HG03469 (cell line): ENCODE data around the gene ULK4.
"Not testable (repeated sequence)": the region's sequence is repeated elsewhere in the genome, so short reads cannot be mapped to it uniquely, and the experiment has no call there.

Source experiments
- ATAC-seq: cut with Tn5 transposase; IDR thresholded peaks from one replicate; pipeline ENCODE4 v1.9.1; 2021; ENCODE audit warnings: mild to moderate bottlenecking, moderate library complexity, moderate number of reproducible peaks; ENCODE audit not compliant: unreplicated experiment

Gene ULK4

DNA sequence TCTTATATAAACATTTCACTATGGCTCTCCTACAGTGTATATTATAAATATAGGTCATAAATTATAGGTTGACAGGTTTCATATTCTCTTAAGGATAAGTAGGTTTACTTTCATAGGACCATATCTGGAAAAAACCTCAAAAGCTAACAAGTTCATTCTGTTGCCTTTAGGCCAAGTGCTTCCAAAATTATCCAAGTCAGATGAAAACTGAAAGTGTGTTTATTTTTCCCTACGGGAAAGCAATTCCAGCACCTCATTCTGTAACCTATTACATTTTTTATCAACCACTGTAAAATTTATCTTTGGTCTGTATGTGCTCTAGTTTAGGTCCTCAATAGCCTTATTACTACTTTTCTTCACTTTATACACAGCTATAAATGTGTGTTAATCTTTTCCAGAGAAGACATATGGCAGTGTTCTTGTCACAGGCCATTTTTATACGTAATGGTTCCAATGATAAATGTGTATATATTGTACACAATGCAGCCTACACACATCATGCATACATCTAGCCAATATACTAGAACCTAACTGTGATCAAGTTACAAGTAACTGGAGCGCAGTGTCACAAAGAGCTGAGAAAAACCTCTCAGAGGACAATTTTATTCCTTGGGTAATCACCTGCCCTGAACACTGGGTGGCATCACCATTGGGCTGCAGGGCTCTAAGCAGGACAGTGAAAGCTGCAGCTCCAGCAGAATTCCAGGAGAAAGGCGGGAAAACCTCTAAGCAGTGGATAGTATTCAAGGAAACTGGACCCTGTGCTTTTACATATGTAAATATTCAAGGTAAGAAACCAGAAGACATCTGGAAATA, 511.3 kb downstream of the ULK4 start:
- no peak for ATAC-seq

DNA sequence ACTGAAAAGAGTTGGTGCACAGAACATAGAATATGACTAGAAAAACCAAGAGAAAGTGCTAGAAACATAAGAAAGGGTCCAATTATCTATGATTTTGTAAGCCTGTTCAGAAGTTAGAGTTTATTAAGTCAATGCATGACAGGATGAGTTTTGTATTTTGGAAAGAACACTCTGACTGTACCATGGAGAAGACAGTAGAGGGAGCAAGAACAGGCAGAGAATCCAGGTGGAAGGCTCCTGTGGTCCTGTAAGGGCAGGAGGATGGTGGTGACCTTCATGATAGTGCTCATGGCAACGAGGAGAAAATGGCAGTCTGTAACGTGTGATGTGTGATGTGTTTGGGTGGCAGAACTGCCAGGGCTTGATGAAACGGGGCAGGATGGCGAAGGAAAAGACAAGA, 513.5 kb downstream of the ULK4 start:
- no peak for ATAC-seq

DNA sequence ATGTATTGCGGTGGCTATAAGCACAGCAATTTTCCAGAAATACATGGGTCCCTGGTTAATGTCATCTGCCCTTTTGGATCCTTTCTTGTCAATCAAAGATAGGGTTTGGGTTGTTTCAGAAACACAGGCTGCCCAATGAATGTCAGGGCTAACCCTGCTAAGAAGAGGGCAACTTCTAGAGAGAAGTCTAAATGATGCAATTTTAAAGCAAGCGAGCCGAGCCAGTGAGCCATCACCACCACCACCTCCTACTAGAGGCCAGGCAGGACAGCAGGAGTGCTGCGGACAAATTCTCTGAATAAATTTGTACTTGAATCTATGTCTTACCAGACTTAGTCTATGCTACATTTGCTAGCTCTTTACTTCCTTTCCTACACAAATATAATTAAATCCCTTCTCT, 514.2 kb downstream of the ULK4 start:
- no peak for ATAC-seq

GRCh38 chr3:41446316-41446715, 515.6 kb downstream of the ULK4 start:
- ATAC-seq = not testable (repeated sequence)

GRCh38 chr3:41441568-41441967, 520.3 kb downstream of the ULK4 start:
- ATAC-seq = no peak

DNA sequence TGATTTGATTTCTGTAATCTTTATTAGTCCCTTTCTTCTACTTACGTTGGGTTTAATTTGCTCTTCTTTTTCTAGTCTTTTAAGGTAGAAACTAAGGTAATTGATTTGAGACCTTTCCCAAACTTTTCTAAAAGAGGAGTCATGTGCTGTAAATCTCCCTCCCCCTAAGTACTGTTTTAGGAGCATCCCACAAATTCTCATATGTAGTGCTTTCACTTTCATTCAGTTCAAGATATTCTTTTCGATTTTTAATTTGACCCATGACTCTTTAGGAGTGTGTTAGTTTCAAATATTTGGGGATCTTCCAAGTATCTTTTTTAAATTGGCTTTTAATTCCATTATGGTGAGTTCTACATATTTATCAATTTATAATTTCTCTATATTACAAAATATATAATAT, 520.8 kb downstream of the ULK4 start:
- ATAC-seq = no peak

GRCh38 chr3:41436983-41437382, 524.9 kb downstream of the ULK4 start:
- ATAC-seq = no peak

DNA sequence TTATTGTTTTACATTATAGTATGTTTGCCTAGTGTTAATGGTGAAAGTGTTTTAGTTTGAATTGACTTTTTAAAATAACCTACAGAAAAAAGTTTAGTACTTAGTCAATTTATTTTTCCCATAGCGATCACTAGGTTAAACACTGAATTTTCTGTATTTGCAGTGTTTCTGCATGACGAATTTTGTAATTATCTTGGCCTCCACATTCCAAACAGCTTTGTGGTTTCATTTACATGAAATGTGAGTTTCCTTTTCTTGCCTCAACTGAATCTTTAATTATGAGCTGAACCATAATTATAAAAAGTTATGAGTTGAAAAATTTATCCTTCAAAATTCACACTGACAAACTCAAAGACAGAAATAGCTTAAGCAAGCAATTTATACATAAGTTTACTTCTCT, 527.1 kb downstream of the ULK4 start:
- no peak for ATAC-seq

GRCh38 chr3:41431386-41431785, 530.5 kb downstream of the ULK4 start:
- no peak for ATAC-seq

DNA sequence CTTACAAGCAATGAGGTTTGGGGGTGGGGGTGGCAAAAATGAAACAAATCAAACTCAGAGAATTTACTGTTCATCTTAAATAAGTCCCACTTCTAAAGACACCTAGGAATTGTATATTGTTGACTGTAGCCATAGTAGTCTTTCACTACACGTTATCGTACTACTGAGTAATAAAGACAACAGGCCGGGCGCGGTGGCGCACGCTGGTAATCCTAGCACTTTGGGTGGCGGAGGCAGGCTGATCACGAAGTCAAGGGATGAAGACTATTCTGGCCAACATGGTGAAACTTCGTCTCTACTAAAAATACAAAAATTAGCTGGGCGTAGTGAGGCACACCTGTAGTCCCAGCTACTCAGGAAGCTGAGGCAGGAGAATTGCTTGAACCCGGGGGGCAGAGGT, 531.0 kb downstream of the ULK4 start:
- no peak for ATAC-seq

DNA sequence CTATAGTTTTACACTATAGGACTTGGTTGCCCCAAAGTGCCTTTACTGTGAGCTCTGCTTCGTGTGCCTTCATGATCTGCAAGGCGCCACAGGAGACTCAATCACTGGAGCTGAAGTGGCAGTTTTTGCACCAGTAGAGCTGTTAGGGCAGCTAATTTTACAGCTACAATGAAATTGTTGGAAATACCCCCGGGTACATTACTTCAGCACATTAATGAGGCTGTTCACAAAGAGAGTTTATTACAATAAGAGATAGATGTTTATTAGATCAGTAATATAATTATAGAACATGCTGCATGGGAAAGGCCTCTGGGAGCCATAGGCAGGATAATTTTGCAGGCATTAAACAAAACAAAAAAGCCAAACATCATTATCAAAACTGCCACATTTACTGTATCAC, 531.5 kb downstream of the ULK4 start:
- no peak for ATAC-seq

- no peak for ATAC-seq
Measured at GRCh38 chr3:41426485-41426884, 535.4 kb downstream of the ULK4 start.

GRCh38 chr3:41424543-41425300, 537.2 kb downstream of the ULK4 start:
- no peak for ATAC-seq

DNA sequence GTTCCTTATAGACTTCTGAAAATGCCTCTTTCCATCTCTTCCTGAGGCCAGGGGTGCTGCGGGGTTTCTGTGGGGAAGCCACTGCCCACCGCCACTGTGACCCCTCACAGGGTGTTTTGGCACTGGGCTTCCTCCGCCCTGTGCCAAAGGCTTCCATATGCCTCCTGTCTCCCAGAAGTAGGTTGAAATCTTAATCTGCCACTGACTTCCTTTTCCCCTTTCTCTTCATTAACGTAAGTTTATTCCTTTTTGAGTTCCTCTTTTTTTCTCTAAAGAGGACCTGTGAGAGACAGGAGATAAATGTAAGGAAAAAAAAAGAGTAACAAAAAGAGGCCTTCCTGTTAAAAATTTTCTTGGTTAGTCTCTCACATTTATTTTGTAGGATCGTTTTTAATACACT, 542.1 kb downstream of the ULK4 start:
- ATAC-seq = no peak

- ATAC-seq = no peak
Measured at GRCh38 chr3:41418961-41419691, 542.8 kb downstream of the ULK4 start.

GRCh38 chr3:41417574-41417973, 544.3 kb downstream of the ULK4 start:
- no peak for ATAC-seq

GRCh38 chr3:41411065-41411464, 550.8 kb downstream of the ULK4 start:
- no peak for ATAC-seq

DNA sequence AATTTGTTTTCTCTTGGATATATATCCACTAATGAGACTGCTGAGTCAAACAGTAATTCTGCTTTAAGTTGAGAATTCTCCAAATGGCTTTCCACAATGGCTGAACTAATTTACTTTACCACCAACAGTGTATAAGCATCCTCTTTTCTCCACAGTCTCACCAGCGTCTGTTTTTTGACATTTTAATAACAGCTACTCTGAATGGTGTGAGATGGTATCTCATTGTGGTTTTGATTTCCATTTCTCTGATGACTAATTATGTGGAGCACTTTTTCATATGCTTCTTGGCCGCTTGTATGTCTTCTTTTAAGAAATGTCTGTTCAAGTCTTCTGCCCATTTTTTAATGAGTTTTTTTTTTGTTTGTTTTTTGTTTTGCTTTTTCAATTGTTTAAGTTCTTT, 556.4 kb downstream of the ULK4 start:
- no peak for ATAC-seq

DNA sequence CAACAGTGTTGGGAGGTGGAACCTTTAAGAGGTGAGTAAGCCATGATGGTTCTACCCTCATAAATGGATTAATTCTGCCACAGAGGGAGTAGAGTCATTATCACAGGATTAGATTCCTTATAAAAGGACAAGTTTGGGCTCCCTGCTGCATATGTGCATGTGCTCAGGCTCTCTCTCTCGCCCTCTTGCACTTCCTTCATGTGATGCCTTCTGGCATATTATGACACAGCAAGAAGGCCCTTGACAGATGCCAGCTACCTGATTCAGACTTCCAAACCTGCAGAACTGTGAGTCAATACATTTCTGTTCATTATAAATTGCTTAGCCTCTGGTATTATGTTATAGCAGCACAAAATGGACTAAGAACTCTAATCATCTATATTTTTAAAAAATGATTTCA, 557.3 kb downstream of the ULK4 start:
- ATAC-seq = no peak

DNA sequence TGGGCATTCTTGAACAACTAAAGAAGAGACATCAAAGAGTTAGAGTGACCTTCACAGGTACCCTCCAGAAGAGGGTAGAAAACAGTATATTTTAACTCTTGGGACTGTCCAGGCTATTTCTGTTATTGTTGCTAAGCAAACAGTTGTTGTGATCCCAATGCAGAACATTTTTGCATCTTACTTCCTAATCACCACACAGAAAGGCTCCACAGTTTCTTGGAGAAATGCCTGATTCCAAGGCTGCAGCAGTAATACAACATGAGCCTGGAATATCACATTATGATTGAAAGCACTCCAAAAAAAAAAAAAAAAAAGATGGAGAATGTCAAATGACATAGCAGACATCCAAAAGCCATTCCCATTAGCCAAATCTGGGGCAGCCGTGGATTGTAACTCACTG, 567.0 kb downstream of the ULK4 start:
- no peak for ATAC-seq

DNA sequence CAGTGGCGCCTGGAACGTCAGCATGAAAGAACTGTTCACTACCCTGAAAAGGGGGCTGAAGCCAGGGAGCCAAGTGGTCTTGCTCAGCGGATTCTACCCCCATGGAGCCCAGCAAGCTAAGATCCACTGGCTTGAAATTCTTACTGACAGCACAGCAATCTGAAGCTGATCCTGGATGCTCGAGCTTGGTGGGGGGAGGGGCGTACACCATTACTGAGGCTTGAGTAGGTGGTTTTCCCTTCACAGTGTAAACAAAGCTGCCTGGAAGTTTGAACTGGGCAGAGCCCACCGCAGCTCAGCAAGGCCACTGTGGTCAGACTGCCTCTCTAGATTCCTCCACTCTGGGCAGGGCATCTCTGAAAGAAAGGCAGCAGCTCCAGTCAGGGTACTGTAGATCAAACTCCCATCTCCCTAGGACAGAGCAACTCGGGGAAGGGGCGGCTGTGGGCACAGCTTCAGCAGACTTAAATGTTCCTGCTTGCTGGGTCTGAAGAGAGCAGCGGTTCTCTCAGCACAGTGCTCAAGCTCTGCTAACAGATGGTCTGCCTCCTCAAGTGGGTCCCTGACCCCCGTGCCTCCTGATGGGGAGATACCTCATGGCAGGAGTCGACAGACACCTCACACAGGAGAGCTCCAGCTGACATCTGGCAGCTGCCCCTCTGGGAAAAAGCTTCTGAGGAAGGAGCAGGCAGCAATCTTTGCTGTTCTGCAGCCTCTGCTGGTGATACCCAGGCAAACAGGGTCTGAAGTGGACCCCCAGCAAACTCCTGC, 591.0 kb downstream of the ULK4 start:
- not testable (repeated sequence) for ATAC-seq
